Islet precursor cell (in vitro differentiated cells): ENCODE results near the gene PLCG2.
"Not testable (repeated sequence)": the region's sequence is repeated elsewhere in the genome, so short reads cannot be mapped to it uniquely, and the experiment has no call there.

Experiments used
- DNase-seq: peaks from one replicate; pipeline ENCODE4 v3.0.0-alpha.2; 2018

Gene PLCG2

GRCh38 chr16:81755915-81756614, 23.0 kb upstream of the PLCG2 start:
- peak; percentile 62 for DNase-seq

- DNase-seq = no peak
These were observed 22.3 kb upstream of the PLCG2 start for GRCh38 chr16:81756615-81757356.

GRCh38 chr16:81758376-81758775, 20.7 kb upstream of the PLCG2 start:
- no peak for DNase-seq

- not testable (repeated sequence) for DNase-seq
These were observed 16.8 kb upstream of the PLCG2 start for GRCh38 chr16:81762322-81762721.

GRCh38 chr16:81765111-81765919, 13.8 kb upstream of the PLCG2 start:
- peak; percentile 61 for DNase-seq

GRCh38 chr16:81765969-81766368, 13.1 kb upstream of the PLCG2 start:
- no peak for DNase-seq

GRCh38 chr16:81767987-81768592, 11.0 kb upstream of the PLCG2 start:
- DNase-seq = no peak

GRCh38 chr16:81770008-81770407, 9.1 kb upstream of the PLCG2 start:
- DNase-seq = no peak

GRCh38 chr16:81774348-81774747, 4.7 kb upstream of the PLCG2 start:
- no peak for DNase-seq

- DNase-seq = no peak
These were observed 3.5 kb upstream of the PLCG2 start for GRCh38 chr16:81775570-81775969.

- no peak for DNase-seq
These were observed 860 bp upstream of the PLCG2 start for GRCh38 chr16:81778231-81778630.

GRCh38 chr16:81779536-81780320, 637 bp downstream of the PLCG2 start:
- DNase-seq = no peak

- DNase-seq = no peak
These were observed 1.3 kb downstream of the PLCG2 start for GRCh38 chr16:81780350-81780749.

GRCh38 chr16:81782236-81782635, 3.1 kb downstream of the PLCG2 start:
- DNase-seq = no peak

- no peak for DNase-seq
These were observed 5.1 kb downstream of the PLCG2 start for GRCh38 chr16:81784072-81784795.

- no peak for DNase-seq
These were observed 6.2 kb downstream of the PLCG2 start for GRCh38 chr16:81785138-81785924.

GRCh38 chr16:81786321-81786720, 7.2 kb downstream of the PLCG2 start:
- DNase-seq = peak; percentile 95

GRCh38 chr16:81786868-81787267, 7.8 kb downstream of the PLCG2 start:
- DNase-seq = no peak

GRCh38 chr16:81787659-81788058, 8.6 kb downstream of the PLCG2 start:
- no peak for DNase-seq

GRCh38 chr16:81790277-81790676, 11.2 kb downstream of the PLCG2 start:
- no peak for DNase-seq
